NCI-H1105 treated with DMSO at 0.1 percent for 48 hours (cell line): ENCODE measurements around the gene CATSPERZ.

Experiments
- DNase-seq: peaks from one replicate; lab custom pipeline; 2025; lab: John Stamatoyannopoulos, UW

The CATSPERZ gene

GRCh38 chr11:64342869-64343745 is 42.9 kb downstream of the CATSPERZ start:
- peak; percentile 51 for DNase-seq

DNA sequence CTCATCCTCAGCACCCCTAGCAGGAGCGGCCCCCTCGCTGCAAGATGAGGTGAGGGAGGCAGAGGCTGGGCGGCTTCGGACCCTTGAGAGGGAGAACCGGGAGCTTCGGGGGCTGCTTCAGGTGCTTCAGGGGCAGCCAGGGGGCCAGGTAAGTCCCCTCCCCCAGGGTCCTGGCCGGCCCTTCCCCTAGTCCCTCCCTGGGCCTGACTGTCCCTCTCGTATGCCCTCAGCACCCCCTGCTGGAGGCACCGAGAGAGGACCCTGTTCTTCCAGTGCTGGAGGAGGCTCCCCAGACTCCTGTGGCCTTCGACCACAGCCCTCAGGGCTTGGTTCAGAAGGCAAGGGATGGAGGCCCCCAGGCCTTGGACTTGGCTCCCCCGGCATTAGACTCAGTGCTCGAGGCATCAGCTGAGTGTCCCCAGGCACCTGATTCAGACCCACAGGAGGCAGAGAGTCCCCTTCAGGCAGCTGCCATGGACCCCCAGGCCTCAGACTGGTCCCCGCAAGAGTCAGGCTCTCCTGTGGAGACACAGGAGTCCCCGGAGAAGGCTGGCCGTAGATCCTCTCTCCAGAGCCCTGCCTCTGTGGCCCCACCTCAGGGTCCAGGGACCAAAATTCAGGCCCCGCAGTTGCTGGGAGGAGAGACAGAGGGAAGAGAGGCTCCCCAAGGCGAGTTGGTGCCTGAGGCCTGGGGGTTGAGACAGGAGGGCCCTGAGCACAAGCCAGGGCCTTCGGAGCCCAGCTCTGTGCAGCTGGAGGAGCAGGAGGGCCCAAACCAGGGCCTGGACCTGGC is 43.8 kb downstream of the CATSPERZ start:
- no peak for DNase-seq

DNA sequence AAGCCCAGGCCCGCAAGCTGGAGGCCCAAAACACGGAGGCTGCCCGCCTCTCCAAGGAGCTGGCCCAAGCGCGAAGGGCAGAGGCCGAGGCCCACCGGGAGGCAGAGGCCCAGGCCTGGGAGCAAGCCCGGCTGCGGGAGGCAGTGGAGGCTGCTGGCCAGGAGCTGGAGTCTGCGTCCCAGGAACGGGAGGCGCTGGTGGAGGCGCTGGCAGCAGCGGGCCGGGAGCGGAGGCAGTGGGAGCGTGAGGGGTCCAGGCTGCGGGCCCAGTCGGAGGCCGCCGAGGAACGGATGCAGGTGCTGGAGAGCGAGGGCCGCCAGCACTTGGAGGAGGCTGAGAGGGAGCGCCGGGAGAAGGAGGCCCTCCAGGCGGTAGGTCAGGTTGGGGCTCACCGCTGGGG is 44.6 kb downstream of the CATSPERZ start:
- no peak for DNase-seq

DNA sequence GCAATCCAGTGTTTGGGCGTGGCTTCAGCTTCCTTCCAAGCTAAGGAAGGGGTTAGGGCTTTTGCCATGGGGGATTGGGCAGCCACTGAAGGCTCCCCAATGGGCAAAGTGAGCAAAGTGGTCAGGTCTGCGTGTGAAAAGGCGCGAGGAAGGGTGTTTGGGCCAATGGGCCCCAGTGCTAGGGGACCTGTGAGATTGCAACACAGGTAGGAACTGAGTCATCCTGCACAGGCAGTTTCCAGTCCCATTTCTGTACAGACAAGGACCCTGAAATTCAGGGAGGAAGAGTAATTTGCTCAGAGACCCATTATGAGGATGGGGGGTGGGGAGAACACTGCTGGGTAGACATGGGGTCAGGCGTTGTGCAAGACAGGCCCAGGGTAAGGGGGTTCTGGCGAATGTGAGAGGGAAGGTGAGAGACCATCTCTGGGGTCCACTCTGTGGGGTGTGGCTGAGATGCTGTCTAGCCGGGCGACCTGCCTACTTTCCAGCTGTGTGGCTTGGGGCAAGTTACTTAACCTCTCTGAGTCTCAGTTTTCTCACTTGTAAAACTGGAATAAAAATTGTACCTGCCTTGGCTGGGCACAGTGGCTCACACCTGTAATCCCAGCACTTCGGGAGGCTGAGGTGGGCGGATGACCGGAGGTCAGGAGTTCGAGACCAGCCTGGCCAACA is 47.2 kb downstream of the CATSPERZ start:
- DNase-seq: no peak

DNA sequence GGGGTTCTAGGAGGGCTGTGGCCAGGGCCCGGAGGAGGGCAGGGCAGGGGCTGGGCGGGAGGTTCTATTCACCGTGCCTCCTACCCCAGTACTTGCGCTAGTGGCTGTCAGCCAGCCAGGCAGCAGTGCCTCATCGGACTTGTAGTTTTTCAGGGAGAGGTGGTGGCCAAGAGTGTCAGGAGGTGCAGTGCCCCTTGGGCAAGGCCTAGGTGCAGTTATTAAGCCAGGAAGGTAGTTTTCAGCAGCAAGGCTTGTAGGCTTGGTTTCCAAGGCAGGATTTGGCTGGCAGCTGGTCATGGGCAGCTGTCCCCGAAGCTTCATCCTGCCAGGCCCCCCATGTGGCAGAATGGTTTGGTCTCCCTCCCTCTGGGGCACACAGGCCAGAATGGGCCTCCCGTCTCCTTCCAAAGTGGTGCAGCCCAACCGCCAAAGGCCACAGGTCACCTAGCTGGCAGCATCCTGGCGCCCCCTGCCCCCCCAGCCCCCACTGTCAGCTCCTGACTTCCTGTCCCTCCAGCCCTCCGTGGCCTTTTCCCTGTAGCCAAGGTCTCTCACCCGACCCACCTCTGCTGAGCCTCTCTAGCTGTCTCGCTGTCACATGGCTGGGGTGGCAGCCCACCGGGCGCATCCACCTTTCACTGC is 48.3 kb downstream of the CATSPERZ start:
- no peak for DNase-seq

GRCh38 chr11:64349025-64349387 is 48.8 kb downstream of the CATSPERZ start:
- no peak for DNase-seq

DNA sequence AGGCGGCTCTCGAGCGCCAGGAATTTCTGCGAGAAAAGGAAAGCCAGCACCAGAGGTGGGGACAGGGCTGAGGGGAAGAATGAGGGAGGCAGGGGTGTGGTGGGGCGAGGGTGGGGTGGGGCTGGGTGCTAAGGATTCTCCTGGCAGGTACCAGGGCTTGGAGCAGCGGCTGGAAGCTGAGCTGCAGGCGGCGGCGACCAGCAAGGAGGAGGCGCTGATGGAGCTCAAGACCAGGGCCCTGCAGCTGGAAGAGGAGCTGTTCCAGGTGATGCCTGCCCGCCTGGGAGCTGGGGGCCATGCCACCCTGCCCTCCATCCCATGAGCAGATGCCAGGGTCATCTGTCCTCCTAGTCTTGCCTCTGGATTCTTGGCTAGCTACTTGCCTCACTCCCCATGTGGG is 49.2 kb downstream of the CATSPERZ start:
- DNase-seq: no peak

DNA sequence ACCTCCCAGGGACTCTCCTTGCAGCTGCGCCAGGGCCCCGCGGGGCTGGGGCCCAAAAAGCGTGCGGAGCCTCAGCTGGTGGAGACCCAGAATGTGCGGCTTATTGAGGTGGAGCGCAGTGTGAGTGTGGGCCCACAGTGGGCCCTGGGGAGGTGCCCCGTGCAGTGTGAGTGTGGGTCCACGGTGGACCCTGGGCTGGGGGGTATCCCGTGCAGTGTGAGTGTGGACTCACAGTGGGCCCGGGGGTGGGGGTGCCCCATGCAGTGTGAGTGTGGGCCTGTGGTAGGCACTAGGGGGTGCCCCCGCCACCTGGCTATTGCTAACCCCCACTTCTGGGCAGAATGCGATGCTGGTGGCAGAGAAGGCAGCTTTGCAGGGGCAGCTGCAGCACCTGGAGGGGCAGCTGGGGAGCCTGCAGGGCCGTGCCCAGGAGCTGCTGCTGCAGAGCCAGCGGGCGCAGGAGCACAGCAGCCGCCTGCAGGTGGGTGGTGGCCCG is 51.0 kb downstream of the CATSPERZ start:
- DNase-seq: no peak

DNA sequence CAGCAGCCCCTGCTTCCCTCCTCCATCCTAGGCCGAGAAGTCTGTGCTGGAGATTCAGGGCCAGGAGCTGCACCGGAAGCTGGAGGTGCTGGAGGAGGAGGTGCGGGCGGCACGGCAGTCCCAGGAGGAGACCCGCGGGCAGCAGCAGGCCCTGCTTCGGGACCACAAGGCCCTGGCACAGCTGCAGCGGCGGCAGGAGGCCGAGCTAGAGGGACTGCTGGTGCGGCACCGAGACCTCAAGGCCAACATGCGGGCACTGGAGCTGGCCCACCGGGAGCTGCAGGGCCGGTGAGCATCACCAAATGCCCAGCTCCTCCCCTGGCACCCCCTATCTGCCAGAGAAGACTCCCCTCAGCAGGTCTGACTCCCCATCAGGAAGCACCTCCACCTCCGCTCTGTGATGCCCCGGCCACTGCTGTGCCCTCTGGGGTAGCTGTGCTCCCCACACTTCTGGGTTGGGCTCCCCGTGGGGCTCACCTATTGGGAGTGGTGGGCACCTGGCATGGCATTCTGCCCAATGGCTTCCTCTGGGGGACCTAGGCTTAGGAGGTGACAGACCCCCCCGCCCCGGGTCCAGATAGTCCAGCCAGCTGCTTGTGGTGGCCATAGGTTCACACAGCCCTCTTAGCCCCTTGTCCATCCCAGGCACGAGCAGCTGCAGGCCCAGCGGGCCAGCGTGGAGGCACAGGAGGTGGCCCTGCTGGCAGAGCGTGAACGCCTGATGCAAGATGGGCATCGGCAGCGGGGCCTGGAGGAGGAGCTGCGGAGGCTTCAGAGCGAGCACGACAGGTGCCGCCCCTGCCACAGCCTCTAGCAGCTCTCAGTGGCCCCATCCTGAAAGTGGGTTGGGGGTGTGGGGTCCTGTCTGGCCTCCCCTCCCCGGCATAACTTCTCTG is 52.2 kb downstream of the CATSPERZ start:
- peak; percentile 65 for DNase-seq

DNA sequence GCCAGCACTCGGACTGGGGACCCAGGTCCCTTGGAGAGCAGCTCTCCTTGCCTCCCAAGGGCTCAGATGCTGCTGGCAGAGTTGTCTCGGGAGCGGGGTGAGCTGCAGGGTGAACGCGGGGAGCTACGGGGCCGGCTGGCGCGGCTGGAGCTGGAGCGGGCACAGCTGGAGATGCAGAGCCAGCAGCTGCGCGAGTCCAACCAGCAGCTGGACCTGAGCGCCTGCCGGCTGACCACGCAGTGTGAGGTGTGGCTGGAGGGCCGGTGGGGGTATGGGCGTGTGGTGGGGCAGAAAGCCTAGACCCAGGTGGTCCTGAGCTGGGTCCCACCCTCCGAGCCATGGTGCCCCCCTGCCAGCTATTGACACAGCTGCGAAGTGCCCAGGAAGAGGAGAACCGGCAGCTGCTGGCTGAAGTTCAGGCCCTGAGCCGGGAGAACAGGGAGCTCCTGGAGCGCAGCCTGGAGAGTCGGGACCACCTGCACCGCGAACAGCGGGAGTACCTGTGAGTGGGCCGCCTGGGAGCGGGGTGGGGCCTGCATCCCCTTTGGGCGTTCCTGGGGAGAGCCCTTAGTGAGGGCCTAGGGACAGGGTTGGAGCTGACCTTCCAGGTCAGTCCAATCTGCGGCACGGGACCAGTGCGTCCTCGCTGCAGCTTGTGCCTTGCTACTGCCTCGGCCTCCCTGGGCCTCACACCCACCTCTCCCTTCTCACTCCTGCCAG is 53.0 kb downstream of the CATSPERZ start:
- peak; percentile 68 for DNase-seq

- no peak for DNase-seq
Observed at GRCh38 chr11:64353715-64354506, 53.8 kb downstream of the CATSPERZ start.
